ENCODE measurements around the gene GHSR. TPM values are rescaled to one million over a fixed set of nuclear protein-coding genes. Genes with fewer than 3 reads are reported as not detected.

GHSR gene
- total RNA-seq, 1 donor from 2014 or later, result not detected

DNA sequence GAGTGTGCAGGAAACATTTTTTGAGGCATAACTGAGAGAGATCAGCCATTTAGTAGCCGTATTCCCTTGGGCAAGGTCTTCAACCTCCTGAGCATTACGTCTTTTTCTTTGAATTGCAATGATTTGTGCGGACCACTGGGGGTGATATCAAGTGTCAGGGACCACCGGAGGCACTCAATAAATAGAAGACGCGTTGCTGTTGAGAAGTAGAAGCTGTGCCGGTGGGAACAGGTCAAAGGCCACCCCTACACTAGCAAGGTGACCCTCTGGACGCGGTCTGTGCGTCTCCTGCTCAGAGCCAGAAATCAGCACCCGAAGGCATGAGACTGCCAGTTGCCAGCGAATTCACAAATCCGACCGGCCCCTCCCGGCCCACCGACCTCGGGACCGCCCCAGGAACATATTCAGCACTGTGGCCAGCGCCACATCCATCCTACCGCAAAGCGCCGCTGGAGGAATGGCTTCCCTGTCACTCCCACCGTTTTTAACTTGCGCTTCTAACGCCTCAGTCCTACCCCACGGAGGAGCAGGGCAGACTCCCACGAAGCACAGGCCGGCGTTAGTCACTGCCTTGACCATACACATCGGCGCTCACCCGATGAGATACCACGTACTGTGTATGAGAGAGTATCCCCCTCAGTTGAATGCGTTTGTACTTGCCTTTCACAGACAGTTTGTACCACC, 1.4 kb upstream of the GHSR start:
- peaks cover 5% of the 10 kb centered on the region for H3K36me3 Mint-ChIP-seq (ENCODE audit: low read depth, unreplicated experiment)
- no peak overlapping the region for H3K27ac Mint-ChIP-seq (ENCODE audit: unreplicated experiment)
- H3K9me3 Mint-ChIP-seq (ENCODE audit: unreplicated experiment), result no peaks in the 10 kb centered on the region
- H3K27me3 Mint-ChIP-seq (ENCODE audit: unreplicated experiment), result peaks cover 26% of the 10 kb centered on the region
- H3K4me3 Mint-ChIP-seq (ENCODE audit: unreplicated experiment), result no peak overlapping the region
- DNase-seq (ENCODE audit: low spot score), result peak; percentile 66
- H3K4me1 Mint-ChIP-seq (ENCODE audit: unreplicated experiment), result peaks cover 18% of the 10 kb centered on the region
- no peak for TF ChIP-seq CTCF (IDR thresholded peaks at IDR 0.05; ENCODE audit: unreplicated experiment)

DNA sequence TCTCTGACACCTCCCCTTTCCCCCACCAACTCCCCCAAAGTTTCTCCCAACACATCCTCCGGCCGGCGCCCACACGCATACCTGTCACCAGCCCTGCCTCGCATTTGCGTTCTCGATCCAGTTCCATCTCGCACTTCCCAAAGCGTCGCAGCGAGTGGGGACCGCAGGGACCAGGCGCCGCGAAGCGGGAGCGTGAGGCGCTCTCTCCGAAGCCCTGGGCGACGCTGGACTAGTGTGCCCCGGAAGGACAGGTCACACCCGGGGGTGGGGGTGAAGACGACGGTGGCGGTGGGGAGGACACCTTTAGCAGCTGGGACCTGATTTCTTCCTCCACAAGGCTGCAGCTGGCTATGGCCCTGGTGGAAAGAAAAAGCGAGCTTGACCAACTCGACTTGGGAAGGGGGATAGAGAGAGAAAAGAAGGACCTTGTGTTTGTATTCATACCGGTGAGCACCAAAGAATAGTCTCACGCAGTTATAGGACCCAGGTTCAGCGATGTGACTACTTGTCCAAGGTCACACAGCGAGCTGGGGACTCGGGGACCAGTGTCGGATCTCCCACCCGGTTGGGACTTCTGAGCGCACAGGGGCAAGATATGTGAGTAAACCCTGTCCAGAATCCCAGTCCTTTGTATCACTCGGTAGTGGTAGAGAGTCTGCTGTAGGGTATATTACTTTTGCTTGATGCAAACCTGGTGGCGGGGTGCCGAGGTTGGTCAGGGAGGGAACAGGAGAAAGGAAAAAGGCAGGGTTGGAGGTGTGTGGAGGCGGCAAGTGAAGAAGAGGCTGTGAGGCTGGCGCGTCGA, 607 bp upstream of the GHSR start:
- Mint-ChIP-seq H3K36me3 (ENCODE audit: low read depth, unreplicated experiment) (peaks cover 5% of the 10 kb centered on the region), H3K9me3 (ENCODE audit: unreplicated experiment) (no peaks in the 10 kb centered on the region), H3K27me3 (ENCODE audit: unreplicated experiment) (peaks cover 26% of the 10 kb centered on the region), H3K4me3 (ENCODE audit: unreplicated experiment) (no peak overlapping the region), H3K27ac (ENCODE audit: unreplicated experiment) (no peak overlapping the region), H3K4me1 (ENCODE audit: unreplicated experiment) (peaks cover 18% of the 10 kb centered on the region)
- DNase-seq (ENCODE audit: low spot score), result no peak
- TF ChIP-seq CTCF (IDR thresholded peaks at IDR 0.05; ENCODE audit: unreplicated experiment), result no peak

GRCh38 chr3:172446198-172446597, 2.1 kb downstream of the GHSR start:
- Mint-ChIP-seq H3K4me3 (ENCODE audit: unreplicated experiment) (no peak overlapping the region), H3K4me1 (ENCODE audit: unreplicated experiment) (peaks cover 18% of the 10 kb centered on the region), H3K9me3 (ENCODE audit: unreplicated experiment) (no peaks in the 10 kb centered on the region), H3K27me3 (ENCODE audit: unreplicated experiment) (peaks cover 26% of the 10 kb centered on the region), H3K27ac (ENCODE audit: unreplicated experiment) (no peak overlapping the region), H3K36me3 (ENCODE audit: low read depth, unreplicated experiment) (peaks cover 5% of the 10 kb centered on the region)
- no peak for DNase-seq (ENCODE audit: low spot score)
- TF ChIP-seq CTCF (IDR thresholded peaks at IDR 0.05; ENCODE audit: unreplicated experiment), result no peak

DNA sequence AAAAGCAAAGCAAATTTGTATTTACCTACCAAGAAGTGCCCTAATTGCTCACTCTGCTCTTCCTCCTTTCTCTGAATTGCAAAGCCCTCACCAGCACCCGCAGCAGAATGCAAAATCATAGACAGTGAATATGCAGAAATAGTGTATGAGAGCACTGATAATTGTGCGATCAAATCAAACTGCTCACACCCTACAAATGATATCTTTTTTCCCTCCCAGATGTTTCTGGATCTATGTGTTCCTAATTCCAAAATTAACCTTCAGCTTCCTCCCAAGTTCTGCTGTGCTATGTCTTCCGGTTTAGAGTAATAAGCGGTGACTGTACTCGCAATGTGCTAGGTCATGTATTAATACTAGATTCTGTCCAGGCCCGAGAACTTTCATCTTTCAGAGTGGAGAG, 3.4 kb downstream of the GHSR start:
- Mint-ChIP-seq H3K36me3 (ENCODE audit: low read depth, unreplicated experiment) (peaks cover 5% of the 10 kb centered on the region), H3K27ac (ENCODE audit: unreplicated experiment) (no peak overlapping the region), H3K4me3 (ENCODE audit: unreplicated experiment) (no peak overlapping the region), H3K9me3 (ENCODE audit: unreplicated experiment) (no peaks in the 10 kb centered on the region), H3K4me1 (ENCODE audit: unreplicated experiment) (peaks cover 18% of the 10 kb centered on the region), H3K27me3 (ENCODE audit: unreplicated experiment) (peaks cover 23% of the 10 kb centered on the region)
- no peak for DNase-seq (ENCODE audit: low spot score)
- no peak for TF ChIP-seq CTCF (IDR thresholded peaks at IDR 0.05; ENCODE audit: unreplicated experiment)

- H3K27ac Mint-ChIP-seq (ENCODE audit: unreplicated experiment), result no peak overlapping the region
- peaks cover 7% of the 10 kb centered on the region for H3K4me1 Mint-ChIP-seq (ENCODE audit: unreplicated experiment)
- H3K36me3 Mint-ChIP-seq (ENCODE audit: low read depth, unreplicated experiment), result peaks cover 5% of the 10 kb centered on the region
- TF ChIP-seq CTCF (IDR thresholded peaks at IDR 0.05; ENCODE audit: unreplicated experiment), result no peak
- H3K9me3 Mint-ChIP-seq (ENCODE audit: unreplicated experiment), result no peaks in the 10 kb centered on the region
- no peak overlapping the region for H3K4me3 Mint-ChIP-seq (ENCODE audit: unreplicated experiment)
- no peak for DNase-seq (ENCODE audit: low spot score)
- peaks cover 7% of the 10 kb centered on the region for H3K27me3 Mint-ChIP-seq (ENCODE audit: unreplicated experiment)
Observed at GRCh38 chr3:172442606-172443005, 5.7 kb downstream of the GHSR start.

All from endothelial cell (in vitro differentiated cells).